ENCODE measurements around the gene G6PC3. TPM values are rescaled to one million over a fixed set of nuclear protein-coding genes. Genes with fewer than 3 reads are reported as not detected.

Gene G6PC3
- total RNA-seq, 1 experiment from 2014 or later, result 105 TPM

DNA sequence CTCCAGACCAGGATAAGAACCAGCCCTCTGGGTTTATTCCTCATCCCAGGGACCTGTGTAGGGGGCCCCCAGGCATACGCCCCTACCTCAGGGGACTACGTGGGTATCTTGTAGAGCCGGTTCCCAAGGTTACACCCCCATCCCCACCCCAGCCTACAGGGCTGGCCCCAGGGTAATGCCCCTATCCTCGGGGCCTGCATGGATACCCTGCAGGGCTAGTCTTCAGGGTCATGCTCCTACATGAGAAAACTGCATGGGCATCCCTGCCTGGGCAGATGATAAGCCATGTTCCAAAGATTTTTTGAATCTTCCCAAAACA, 38.7 kb downstream of the G6PC3 start:
- Histone ChIP-seq H2AFZ (ENCODE audit: low read length) (no peak overlapping the region), H3K4me2 (ENCODE audit: insufficient read depth, insufficient read length, low read length) (no peak overlapping the region), H3K27me3 (ENCODE audit: insufficient read depth, low read length) (no peaks in the 10 kb centered on the region), H3K18ac (ENCODE audit: insufficient read length, low read depth, low read length) (no peak overlapping the region), H2BK120ac (ENCODE audit: low read depth, low read length, poor library complexity, severe bottlenecking) (no peak overlapping the region), H3K4me1 (ENCODE audit: insufficient read depth, low read length) (peaks cover 5% of the 10 kb centered on the region; the same call in 1 of the 2 replicates), H3K79me2 (ENCODE audit: insufficient read depth, low read length) (no peaks in the 10 kb centered on the region), H3K23me2 (ENCODE audit: insufficient read length, low read depth, low read length, poor library complexity, severe bottlenecking) (no peaks in the 10 kb centered on the region), H3K4ac (ENCODE audit: low read depth, low read length) (no peak overlapping the region), H2BK12ac (ENCODE audit: insufficient read length, low read depth, low read length) (no peak overlapping the region), H3T11ph (ENCODE audit: low read length) (no peak overlapping the region), H3K9ac (ENCODE audit: extremely low read depth, insufficient read length, low read length) (no peak overlapping the region), H4K91ac (ENCODE audit: insufficient read length, low read depth, low read length) (no peak overlapping the region), H3K14ac (ENCODE audit: insufficient read depth, low read length) (no peak overlapping the region; the same call in 1 of the 2 replicates), H3K23ac (ENCODE audit: insufficient read length, low read depth, low read length) (no peak overlapping the region), H3K79me1 (ENCODE audit: insufficient read depth, low read depth, low read length, poor library complexity, severe bottlenecking) (no peaks in the 10 kb centered on the region), H2BK20ac (ENCODE audit: low read depth, low read length, poor library complexity, severe bottlenecking) (no peak overlapping the region), H2AK5ac (ENCODE audit: insufficient read length, low read length) (no peak overlapping the region), H2BK5ac (ENCODE audit: insufficient read length, low read length) (no peak overlapping the region), H2BK15ac (ENCODE audit: low read depth, low read length) (no peak overlapping the region), H4K5ac (ENCODE audit: insufficient read length, low read depth, low read length) (no peak overlapping the region), H3K27ac (ENCODE audit: insufficient read length, low read depth, low read length) (no peak overlapping the region), H4K8ac (replicated peaks; ENCODE audit: insufficient read length, low read depth, low read length) (no peak overlapping the region), H3K56ac (ENCODE audit: insufficient read length, low read depth, low read length) (no peak overlapping the region), H3K9me3 (ENCODE audit: control insufficient read depth, low read depth, low read length) (no peaks in the 10 kb centered on the region), H4K20me1 (ENCODE audit: control insufficient read depth, insufficient read depth, insufficient read length) (no peaks in the 10 kb centered on the region)
- H3K4me3 Mint-ChIP-seq, result no peak overlapping the region; a peak in 1 of 5 replicates
- peaks cover 0 to 14% (median 10%) of the 10 kb centered on the region in 3 experiments; a peak in 3 of 7 replicates for H3K36me3 Mint-ChIP-seq (ENCODE audit: insufficient read depth in 1 of 3, low read depth in 3 of 3)
- no peaks in the 10 kb centered on the region for H3K9me3 Mint-ChIP-seq
- WGBS (ENCODE audit: extremely low coverage, insufficient read length, low lambda C conversion rate), result no CpG with 5 or more reads among the region's 4 CpGs
- H3K27ac Mint-ChIP-seq, result no peak overlapping the region
- TF ChIP-seq, protein P1, sequence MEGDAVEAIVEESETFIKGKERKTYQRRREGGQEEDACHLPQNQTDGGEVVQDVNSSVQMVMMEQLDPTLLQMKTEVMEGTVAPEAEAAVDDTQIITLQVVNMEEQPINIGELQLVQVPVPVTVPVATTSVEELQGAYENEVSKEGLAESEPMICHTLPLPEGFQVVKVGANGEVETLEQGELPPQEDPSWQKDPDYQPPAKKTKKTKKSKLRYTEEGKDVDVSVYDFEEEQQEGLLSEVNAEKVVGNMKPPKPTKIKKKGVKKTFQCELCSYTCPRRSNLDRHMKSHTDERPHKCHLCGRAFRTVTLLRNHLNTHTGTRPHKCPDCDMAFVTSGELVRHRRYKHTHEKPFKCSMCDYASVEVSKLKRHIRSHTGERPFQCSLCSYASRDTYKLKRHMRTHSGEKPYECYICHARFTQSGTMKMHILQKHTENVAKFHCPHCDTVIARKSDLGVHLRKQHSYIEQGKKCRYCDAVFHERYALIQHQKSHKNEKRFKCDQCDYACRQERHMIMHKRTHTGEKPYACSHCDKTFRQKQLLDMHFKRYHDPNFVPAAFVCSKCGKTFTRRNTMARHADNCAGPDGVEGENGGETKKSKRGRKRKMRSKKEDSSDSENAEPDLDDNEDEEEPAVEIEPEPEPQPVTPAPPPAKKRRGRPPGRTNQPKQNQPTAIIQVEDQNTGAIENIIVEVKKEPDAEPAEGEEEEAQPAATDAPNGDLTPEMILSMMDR (conservative IDR thresholded peaks at IDR 0.05), result no peak
- no peak for DNase-seq
- H3K4me1 Mint-ChIP-seq, result peaks cover 31 to 38% of the 10 kb centered on the region in 2 experiments
- no peaks in the 10 kb centered on the region; the same call in 1 of the 2 replicates for H3K27me3 Mint-ChIP-seq (ENCODE audit: low read depth)

Data from H9 (cell line).